ENCODE data around the gene SECISBP2.

SECISBP2 gene

GRCh38 chr9:89382026-89382986, 64.0 kb downstream of the SECISBP2 start:
- no peak for DNase-seq (ENCODE audit: low read depth)

- no peak for DNase-seq (ENCODE audit: low read depth)
Measured at GRCh38 chr9:89383030-89383720, 64.9 kb downstream of the SECISBP2 start.

GRCh38 chr9:89383721-89384300, 65.5 kb downstream of the SECISBP2 start:
- DNase-seq (ENCODE audit: low read depth), result no peak

- no peak for DNase-seq (ENCODE audit: low read depth)
Measured at GRCh38 chr9:89384783-89385182, 66.5 kb downstream of the SECISBP2 start.

GRCh38 chr9:89386206-89386605, 67.9 kb downstream of the SECISBP2 start:
- no peak for DNase-seq (ENCODE audit: low read depth)

- DNase-seq (ENCODE audit: low read depth), result no peak
Measured at GRCh38 chr9:89386797-89387196, 68.5 kb downstream of the SECISBP2 start.

GRCh38 chr9:89387197-89387849, 69.0 kb downstream of the SECISBP2 start:
- no peak for DNase-seq (ENCODE audit: low read depth)

- no peak for DNase-seq (ENCODE audit: low read depth)
Measured at GRCh38 chr9:89388084-89388867, 70.0 kb downstream of the SECISBP2 start.

- DNase-seq (ENCODE audit: low read depth), result no peak
Measured at GRCh38 chr9:89388868-89389177, 70.5 kb downstream of the SECISBP2 start.

- no peak for DNase-seq (ENCODE audit: low read depth)
Measured at GRCh38 chr9:89390068-89390555, 71.8 kb downstream of the SECISBP2 start.

- DNase-seq (ENCODE audit: low read depth), result no peak
Measured at GRCh38 chr9:89390578-89391116, 72.3 kb downstream of the SECISBP2 start.

GRCh38 chr9:89391585-89391984, 73.3 kb downstream of the SECISBP2 start:
- no peak for DNase-seq (ENCODE audit: low read depth)

- DNase-seq (ENCODE audit: low read depth), result no peak
Measured at GRCh38 chr9:89394412-89394811, 76.1 kb downstream of the SECISBP2 start.

- DNase-seq (ENCODE audit: low read depth), result no peak
Measured at GRCh38 chr9:89395931-89396710, 77.8 kb downstream of the SECISBP2 start.

GRCh38 chr9:89397471-89397870, 79.2 kb downstream of the SECISBP2 start:
- no peak for DNase-seq (ENCODE audit: low read depth)

- DNase-seq (ENCODE audit: low read depth), result no peak
Measured at GRCh38 chr9:89398621-89399020, 80.3 kb downstream of the SECISBP2 start.

- no peak for DNase-seq (ENCODE audit: low read depth)
Measured at GRCh38 chr9:89400403-89401116, 82.3 kb downstream of the SECISBP2 start.

GRCh38 chr9:89402695-89403427, 84.6 kb downstream of the SECISBP2 start:
- no peak for DNase-seq (ENCODE audit: low read depth)

GRCh38 chr9:89404074-89404473, 85.8 kb downstream of the SECISBP2 start:
- DNase-seq (ENCODE audit: low read depth), result no peak

Measured in stimulated activated CD8-positive, alpha-beta memory T cell treated with anti-CD3 and anti-CD28 coated beads, Interleukin-12 subunit alpha, Interleukin-12 subunit beta, amount 100 ng/mL, for 1 hour (primary cell).